GM19438 (cell line): ENCODE measurements around the gene RPL32.
"Not testable (repeated sequence)": the region's sequence is repeated elsewhere in the genome, so short reads cannot be mapped to it uniquely, and the experiment has no call there.

ENCODE experiments used
- ATAC-seq: cut with Tn5 transposase; IDR thresholded peaks from one replicate; pipeline ENCODE4 v1.9.1; 2021; ENCODE audit warnings: low read depth; ENCODE audit not compliant: unreplicated experiment

RPL32 gene

DNA sequence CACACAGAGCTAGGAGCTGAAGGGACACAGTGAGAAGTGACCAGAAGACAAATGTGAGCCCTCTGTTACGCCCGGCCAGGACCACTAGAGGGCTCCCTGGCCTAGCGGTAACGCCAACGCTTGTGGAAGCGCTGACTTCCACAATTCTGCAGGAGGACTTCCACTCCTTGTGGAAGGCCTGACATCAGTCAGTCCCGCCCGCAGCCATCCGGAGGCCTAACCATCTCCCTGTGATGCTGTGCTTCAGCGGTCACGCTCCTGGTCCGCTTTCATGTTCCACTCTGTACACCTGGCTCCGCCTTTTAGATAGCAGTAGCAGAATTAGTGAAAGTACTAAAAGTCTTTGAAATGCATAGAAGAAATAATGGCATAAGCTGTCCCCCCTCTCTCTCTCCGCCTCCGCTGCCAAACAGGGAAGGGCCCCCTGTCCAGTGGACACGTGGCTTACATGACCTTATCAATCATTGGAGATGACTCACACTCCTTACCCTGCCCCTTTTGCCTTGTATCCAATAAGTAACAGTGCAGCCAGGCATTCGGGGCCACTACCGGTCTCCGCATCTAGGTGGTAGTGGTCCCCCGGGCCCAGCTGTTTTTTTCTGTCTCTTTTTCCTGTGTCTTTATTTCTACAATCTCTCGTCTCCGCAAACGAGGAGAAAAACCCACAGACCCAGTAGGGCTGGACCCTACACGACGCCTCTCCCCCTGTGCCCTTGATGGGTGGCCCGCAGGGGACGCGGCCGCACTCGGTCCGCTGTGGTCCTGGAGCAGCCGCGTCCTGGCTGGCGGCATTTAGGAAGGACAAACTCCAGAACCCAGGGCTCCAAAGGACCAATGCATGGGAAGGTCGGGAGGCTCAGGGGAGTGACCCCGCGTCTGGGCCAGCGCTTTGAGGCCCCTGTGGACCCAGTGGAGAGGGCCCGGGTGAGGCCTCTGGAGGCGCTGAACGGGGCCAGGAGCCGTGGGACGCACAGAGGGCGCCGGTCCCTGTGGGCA, 27.0 kb upstream of the RPL32 start:
- ATAC-seq = peak; percentile 65

- ATAC-seq = no peak
Measured at GRCh38 chr3:12866836-12867235, 25.5 kb upstream of the RPL32 start.

GRCh38 chr3:12865271-12865670, 23.9 kb upstream of the RPL32 start:
- no peak for ATAC-seq

GRCh38 chr3:12862387-12862786, 21.0 kb upstream of the RPL32 start:
- no peak for ATAC-seq

- ATAC-seq = no peak
Measured at GRCh38 chr3:12861611-12862010, 20.2 kb upstream of the RPL32 start.

DNA sequence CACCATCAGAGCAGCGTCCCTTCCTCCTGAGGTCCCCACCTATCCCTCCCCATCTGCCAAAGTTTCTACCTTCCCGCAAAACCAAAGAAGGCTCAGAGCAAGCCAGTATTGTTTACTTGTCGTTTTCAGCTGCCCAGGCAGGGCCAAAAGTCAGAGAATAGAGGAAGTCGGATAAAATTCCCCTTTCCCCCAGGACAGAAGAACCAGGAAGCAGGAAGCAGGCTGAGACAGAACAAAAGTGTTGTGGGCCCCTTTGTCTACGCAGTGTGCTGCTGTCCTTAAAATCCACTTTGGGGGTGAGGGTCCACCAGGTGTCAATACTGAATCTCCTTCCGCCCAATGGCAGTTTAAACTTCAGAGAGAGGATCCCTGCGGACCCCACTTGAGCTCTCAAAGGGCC, 18.5 kb upstream of the RPL32 start:
- ATAC-seq = no peak

GRCh38 chr3:12856626-12857025, 15.3 kb upstream of the RPL32 start:
- no peak for ATAC-seq

- no peak for ATAC-seq
Measured at GRCh38 chr3:12854565-12854964, 13.2 kb upstream of the RPL32 start.

GRCh38 chr3:12853847-12854246, 12.5 kb upstream of the RPL32 start:
- ATAC-seq = not testable (repeated sequence)

GRCh38 chr3:12852201-12852600, 10.8 kb upstream of the RPL32 start:
- no peak for ATAC-seq

- ATAC-seq = no peak
Measured at GRCh38 chr3:12845811-12846210, 4.4 kb upstream of the RPL32 start.

- ATAC-seq = no peak
Measured at GRCh38 chr3:12842469-12842868, 1.1 kb upstream of the RPL32 start.

- no peak for ATAC-seq
Measured at GRCh38 chr3:12841970-12842328, 584 bp upstream of the RPL32 start.

DNA sequence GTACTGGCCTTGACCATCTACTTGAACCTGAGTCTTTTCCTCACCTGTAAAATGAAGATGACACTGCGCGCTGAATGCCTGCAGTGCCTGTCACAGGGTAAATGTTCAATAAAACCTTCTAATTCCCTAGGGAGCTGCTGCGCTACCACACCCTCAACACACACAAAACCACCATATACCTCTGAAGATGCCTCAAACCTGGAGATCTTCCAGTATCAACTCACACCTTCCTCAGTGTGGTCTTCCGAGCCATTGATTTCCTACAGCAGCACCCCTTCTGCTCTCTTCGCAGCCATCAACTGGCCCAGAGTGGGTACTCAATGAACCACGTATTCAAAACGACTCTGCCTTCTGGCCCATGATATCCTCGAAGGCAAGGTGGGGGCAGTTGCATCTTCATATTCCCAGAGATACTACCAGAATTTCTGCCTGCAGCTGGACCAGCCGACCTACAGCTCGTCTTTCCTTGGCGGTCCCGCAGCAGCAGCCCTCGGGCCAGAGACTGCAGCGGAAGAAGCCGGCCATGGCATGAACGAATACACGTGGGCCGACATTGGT, 695 bp downstream of the RPL32 start:
- peak; percentile 41 for ATAC-seq

GRCh38 chr3:12840148-12840547, 1.2 kb downstream of the RPL32 start:
- not testable (repeated sequence) for ATAC-seq

- no peak for ATAC-seq
Measured at GRCh38 chr3:12839156-12839946, 2.0 kb downstream of the RPL32 start.

GRCh38 chr3:12838179-12838965, 3.0 kb downstream of the RPL32 start:
- ATAC-seq = no peak

DNA sequence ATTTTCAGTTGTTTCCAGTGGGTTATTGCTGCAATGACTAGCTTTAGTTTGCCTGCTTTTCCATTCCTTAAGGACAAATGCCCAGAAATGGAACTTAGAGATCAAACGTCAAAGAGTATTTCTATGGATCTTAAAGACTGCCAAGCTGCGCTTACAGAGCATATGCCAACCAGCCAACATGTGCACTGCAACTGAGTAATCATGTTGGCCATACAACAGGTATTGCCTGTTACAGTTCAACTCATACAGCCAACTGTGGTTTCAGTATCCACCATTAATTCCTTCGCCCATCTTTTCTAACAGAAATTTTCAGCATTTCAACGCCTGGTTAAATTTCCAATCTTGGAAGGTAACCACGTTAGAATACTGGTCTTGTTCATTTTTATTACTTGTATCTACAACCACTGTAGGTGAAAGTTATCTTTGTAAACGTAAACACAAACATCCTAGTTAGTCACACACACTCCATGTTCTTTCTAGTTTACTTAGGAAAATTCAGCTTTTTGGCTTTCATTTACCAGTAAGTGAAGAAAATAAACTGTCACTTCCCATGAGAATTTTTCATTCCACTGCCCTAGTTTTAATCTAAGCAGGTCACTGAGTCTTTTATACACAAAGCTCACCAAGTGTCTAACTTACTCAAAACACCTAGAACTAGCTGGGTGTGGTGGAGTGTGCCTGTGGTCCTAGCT, 3.9 kb downstream of the RPL32 start:
- no peak for ATAC-seq

- no peak for ATAC-seq
Measured at GRCh38 chr3:12835052-12835665, 6.2 kb downstream of the RPL32 start.
